ENCODE data around the gene PACS2. TPM values are rescaled to one million over a fixed set of nuclear protein-coding genes. Genes with fewer than 3 reads are reported as not detected.

PACS2 gene
- total and polyA plus RNA-seq, 2 of the 8 experiments (the other 6 are each of a cell fraction or from before 2014, with no cell fraction given): 38.0 to 62.8 TPM

DNA sequence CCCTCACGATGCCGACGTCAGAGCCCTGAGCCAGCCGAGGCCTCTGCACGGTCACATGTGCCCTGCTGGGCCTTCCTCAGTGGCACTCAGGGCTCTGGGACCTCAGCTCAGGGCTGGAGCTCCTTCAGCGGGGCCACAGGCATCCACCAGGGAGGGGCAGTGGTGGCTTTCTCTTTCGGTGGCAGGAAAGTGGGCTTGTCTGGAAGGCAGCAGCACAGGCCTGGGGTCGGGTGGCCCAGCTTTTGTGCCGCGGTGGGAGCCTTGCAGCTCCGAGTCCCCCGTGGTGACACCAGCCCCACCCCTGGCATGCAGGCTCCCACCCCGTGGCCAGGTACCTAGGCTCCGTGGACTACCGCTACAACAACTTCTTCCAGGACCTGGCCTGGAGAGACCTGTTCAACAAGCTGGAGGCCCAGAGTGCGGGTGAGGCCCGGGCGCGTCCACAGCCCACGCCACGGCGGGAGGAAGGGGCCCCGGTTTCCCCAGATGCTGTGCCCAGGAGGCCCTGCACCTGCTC is 69.6 kb downstream of the PACS2 start:
- no peak overlapping the region for H2BK120ac ChIP-seq (replicated peaks; ENCODE audit: low read depth, low read length)
- H3K23me2 ChIP-seq (ENCODE audit: low read depth, low read length): no peaks in the 10 kb centered on the region
- no peak overlapping the region for H3K27ac ChIP-seq (ENCODE audit: low read depth, low read length)
- H3K4me2 ChIP-seq (ENCODE audit: insufficient read depth in 1 of 2, low read depth in 2 of 2, low read length in 2 of 2): no peak overlapping the region
- WGBS, 2 experiments (ENCODE audit: extremely low coverage in 1 of 2, insufficient coverage in 1 of 2, insufficient read length in 1 of 2, insufficient replicate concordance in 2 of 2, low coverage in 1 of 2, low lambda C conversion rate in 2 of 2, missing lambda C conversion rate in 1 of 2): 96% methylated on average over 22 of the region's 23 CpGs; no CpG with 5 or more reads in 1 of the 2 experiments
- TF ChIP-seq GTF2F1 (IDR thresholded peaks at IDR 0.05; ENCODE audit: borderline replicate concordance, low read depth, low read length): no peak
- TF ChIP-seq BCL11A (IDR thresholded peaks at IDR 0.05; ENCODE audit: low read depth in 2 of 2, low read length in 2 of 2): no peak
- no peak for TF ChIP-seq EP300 (IDR thresholded peaks at IDR 0.05; ENCODE audit: borderline replicate concordance in 1 of 2, low read depth in 2 of 2, low read length in 2 of 2)
- TF ChIP-seq SIRT6 (IDR thresholded peaks at IDR 0.05; ENCODE audit: low read length): no peak
- no peak overlapping the region for H4K91ac ChIP-seq (replicated peaks; ENCODE audit: insufficient read length, low read length)
- H2BK15ac ChIP-seq (ENCODE audit: low read length): no peak overlapping the region
- H3K14ac ChIP-seq (ENCODE audit: insufficient read length): no peak overlapping the region
- no peak overlapping the region for H2BK12ac ChIP-seq (ENCODE audit: low read depth, low read length)
- H4K20me1 ChIP-seq (replicated peaks in 1 of 2; ENCODE audit: control insufficient read depth in 1 of 2, insufficient read depth in 2 of 2, low read length in 2 of 2): peaks cover 0 to 15% of the 10 kb centered on the region in 2 experiments
- H3K4me3 ChIP-seq (ENCODE audit: extremely low read depth in 1 of 4, insufficient read depth in 2 of 4, low read depth in 3 of 4, low read length in 4 of 4): no peak overlapping the region
- H3K27me3 ChIP-seq (replicated peaks in 1 of 4; ENCODE audit: control insufficient read depth in 3 of 4, extremely low read depth in 1 of 4, insufficient read depth in 3 of 4, low read length in 3 of 4): no peaks in the 10 kb centered on the region
- CTCF ChIA-PET (ENCODE audit: partially characterized antibody): interaction anchor here (0.9 to 1.5 kb wide), 6 partner anchors 8 to 202 kb away, joined by 3 to 4 read pairs (median 3); no protein-coding TSS in a partner anchor
- DNase-seq (ENCODE audit: low read depth in 1 of 2, low spot score in 2 of 2) (no peak), FAIRE-seq (no peak)
- no peak overlapping the region for H2AFZ ChIP-seq (ENCODE audit: low read length)
- H3K56ac ChIP-seq (replicated peaks; ENCODE audit: insufficient read length, low read depth, low read length): no peak overlapping the region
- no peak overlapping the region for H3K23ac ChIP-seq (ENCODE audit: insufficient read length)
- POLR2A ChIA-PET (ENCODE audit: partially characterized antibody): interaction anchor here (0.7 to 0.9 kb wide), 2 partner anchors 11 to 83 kb away, joined by 3 to 5 read pairs; no protein-coding TSS in a partner anchor
- no peaks in the 10 kb centered on the region for H3K79me1 ChIP-seq (ENCODE audit: low read depth, low read length)
- H3K4me1 ChIP-seq (replicated peaks in 1 of 4; ENCODE audit: control insufficient read depth in 3 of 4, insufficient read depth in 4 of 4, low read length in 3 of 4): no peaks in the 10 kb centered on the region
- no peak overlapping the region for H2AK5ac ChIP-seq (ENCODE audit: low read depth, low read length)
- no peak overlapping the region for H4K5ac ChIP-seq (ENCODE audit: insufficient read length, low read depth, low read length)
- H2BK5ac ChIP-seq (ENCODE audit: low read depth, low read length): no peak overlapping the region
- H3K4ac ChIP-seq (replicated peaks; ENCODE audit: insufficient read length, low read depth, low read length): no peak overlapping the region
- H3K9ac ChIP-seq (replicated peaks in 1 of 4; ENCODE audit: extremely low read depth in 1 of 4, low read depth in 3 of 4, low read length in 3 of 4): no peak overlapping the region
- H3K18ac ChIP-seq (ENCODE audit: extremely low read depth, low read length): no peak overlapping the region
- H3K9me3 ChIP-seq (ENCODE audit: insufficient read depth in 2 of 2, low read depth in 1 of 2, low read length in 1 of 2): no peaks in the 10 kb centered on the region
- H4K8ac ChIP-seq (ENCODE audit: extremely low read depth, insufficient read depth, low read length): no peak overlapping the region
- no peaks in the 10 kb centered on the region for H3K79me2 ChIP-seq (ENCODE audit: control insufficient read depth in 1 of 2, insufficient read depth in 2 of 2, low read length in 2 of 2)
- H3K36me3 ChIP-seq (ENCODE audit: control insufficient read depth in 2 of 4, insufficient read depth in 4 of 4, low read length in 3 of 4): peaks cover 3 to 30% (median 10%) of the 10 kb centered on the region in 4 experiments; a peak in 5 of 8 replicates
- no peak overlapping the region for H2BK20ac ChIP-seq (ENCODE audit: low read length)

Measured in H1 (cell line).